Measurements from ENCODE around the gene PCDHGA1. TPM values are rescaled to one million over a fixed set of nuclear protein-coding genes. Genes with fewer than 3 reads are reported as not detected.

PCDHGA1 gene
- total RNA-seq, 1 experiment from 2014 or later = not detected

DNA sequence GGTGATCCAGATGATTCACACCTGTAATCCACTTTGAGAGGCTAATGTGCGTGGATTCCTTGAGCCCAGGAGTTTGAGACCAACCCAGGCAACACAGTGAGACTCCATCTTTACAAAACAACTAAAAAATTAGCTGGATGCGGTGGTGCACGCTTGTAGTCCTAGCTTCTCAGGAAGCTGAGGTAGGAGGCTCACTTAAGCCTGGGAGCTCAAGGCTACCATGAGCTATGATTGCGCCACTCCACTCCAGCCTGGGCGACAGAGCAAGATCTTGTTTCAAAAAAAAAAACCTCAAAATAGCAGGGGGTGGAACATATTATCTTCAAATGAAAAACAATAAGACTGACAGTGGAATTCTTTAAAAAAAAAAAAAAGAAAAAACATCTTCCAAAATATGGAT is 217.6 kb downstream of the PCDHGA1 start:
- no peak for DNase-seq (ENCODE audit: low spot score)
- in situ Hi-C loops (cut with HindIII; ENCODE audit: low sequenced_read_pairs) = no loop called here

DNA sequence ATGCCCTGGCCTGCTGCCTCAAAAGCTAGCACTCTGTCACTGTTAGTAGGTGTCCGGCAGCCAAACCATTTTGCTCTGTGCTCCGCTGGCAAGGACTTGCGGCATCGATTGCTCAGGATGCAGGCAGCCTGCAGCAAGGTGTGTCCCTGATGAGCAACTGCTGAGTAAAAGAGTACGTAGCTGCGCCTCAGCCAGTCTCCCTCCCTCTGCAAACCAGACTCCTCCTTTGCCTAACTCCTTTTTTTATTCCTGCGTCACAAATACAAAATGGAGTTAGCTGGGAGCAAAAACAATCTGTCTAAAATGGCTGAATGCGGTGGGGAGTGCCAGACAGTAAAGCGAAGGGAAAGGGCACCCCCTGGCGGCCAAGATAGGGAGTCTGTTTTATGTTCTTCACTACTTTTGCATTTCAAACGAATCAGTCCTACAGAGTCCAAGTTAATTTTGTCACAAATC is 227.4 kb downstream of the PCDHGA1 start:
- in situ Hi-C loops (cut with HindIII; ENCODE audit: low sequenced_read_pairs) = loop anchor here (25.0 kb wide), 1 partner anchor 370 kb away; the partner anchor contains the start of genes PCDHB10, PCDHB11, PCDHB16 and PCDHB8
- peak; percentile 97 for DNase-seq (ENCODE audit: low spot score)

DNA sequence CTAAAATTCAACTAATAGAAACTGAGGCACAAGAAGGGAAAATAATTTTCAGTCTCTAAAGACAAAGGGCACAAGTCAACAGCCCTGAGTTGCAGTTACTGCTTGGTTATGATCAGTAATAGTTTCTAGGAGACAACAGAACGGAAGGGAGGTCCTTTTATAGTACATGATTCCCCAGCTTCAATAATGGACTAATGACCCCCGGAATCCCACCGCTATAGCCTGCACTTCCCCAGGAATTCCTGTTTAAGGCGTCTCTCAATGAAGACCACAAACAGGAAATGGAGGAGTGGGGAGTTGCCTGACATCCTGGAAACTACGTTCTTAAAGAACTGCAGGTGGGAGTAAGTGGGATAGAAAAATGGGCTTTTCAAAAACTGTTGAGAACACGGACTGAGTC is 227.8 kb downstream of the PCDHGA1 start:
- in situ Hi-C loops (cut with HindIII; ENCODE audit: low sequenced_read_pairs) = loop anchor here (25.0 kb wide), 1 partner anchor 371 kb away; the partner anchor contains the start of genes PCDHB10, PCDHB11, PCDHB16 and PCDHB8
- DNase-seq (ENCODE audit: low spot score) = no peak

DNA sequence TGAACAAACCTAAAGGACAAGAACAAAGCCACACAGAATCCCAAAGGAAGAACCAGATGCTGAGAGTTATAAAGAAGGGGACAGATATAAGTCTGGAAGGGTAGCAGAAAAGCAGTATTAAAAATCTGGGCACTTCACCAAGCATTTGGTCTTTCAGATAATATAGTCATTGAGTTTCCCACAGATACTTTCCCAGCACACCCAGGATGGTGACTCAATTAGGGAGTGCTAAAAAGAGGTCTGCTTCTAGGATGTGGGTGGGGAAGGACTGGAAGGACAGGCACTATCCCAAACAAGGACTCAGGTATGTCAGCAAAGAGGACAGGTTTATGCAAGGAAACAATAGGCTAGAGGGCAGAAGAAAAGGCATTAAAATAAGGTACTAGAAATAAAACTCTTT is 229.1 kb downstream of the PCDHGA1 start:
- no peak for DNase-seq (ENCODE audit: low spot score)
- in situ Hi-C loops (cut with HindIII; ENCODE audit: low sequenced_read_pairs) = loop anchor here (25.0 kb wide), 1 partner anchor 372 kb away; the partner anchor contains the start of genes PCDHB10, PCDHB11, PCDHB16 and PCDHB8

DNA sequence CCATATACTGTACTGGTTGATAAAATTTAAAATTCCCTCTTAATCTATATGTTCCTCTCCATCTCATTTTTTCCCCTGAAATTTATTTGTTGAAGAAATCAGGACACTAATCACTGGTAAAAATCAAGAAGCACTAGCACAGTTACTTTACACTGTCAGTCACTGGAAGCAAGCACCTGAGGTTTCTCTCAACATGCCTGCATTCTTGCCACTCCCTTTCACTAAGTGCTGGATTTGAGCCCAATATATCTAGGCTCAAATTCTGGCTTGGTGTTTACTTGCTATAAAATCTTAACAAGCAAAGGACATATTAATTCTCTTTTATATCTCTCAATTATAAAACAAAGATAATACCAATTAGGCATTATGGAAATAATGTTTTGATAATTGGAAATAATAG is 229.8 kb downstream of the PCDHGA1 start:
- in situ Hi-C loops (cut with HindIII; ENCODE audit: low sequenced_read_pairs) = loop anchor here (25.0 kb wide), 1 partner anchor 373 kb away; the partner anchor contains the start of genes PCDHB10, PCDHB11, PCDHB16 and PCDHB8

DNA sequence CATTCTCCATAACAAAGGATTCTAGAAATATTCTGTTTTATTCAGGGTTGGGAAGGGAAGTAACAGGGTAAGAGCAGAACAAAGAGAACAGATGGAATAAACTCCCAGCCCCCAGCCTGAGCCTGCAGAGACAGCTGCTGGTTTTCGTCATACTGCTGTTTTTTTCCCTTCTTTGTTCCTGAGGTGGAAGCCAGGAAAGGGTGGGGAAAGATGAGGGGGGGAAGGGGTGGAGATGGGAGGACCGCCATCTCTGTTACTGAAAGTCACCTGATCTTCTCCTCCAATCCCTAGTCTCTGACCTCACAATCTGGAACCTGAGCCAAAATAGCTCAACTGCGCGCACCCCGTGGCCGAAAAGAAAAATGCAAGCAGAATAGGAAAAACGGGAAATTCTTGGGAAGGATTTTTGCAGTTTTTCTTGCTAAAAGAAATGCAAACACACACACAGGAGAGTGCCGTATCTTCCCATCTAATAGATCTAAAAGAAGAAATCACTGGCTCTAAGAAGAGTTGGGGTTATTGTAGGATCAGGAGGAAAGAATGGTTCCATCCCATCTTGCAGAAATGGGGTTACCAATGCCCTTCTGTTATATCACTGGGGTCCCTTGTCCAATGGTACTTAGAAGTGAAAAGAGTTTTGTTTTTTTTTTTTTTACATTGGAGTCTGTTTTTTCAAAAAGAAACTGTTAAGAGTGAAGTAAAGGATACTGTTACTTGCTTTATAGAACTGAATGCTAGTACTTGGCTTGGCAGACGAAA is 230.6 kb downstream of the PCDHGA1 start:
- in situ Hi-C loops (cut with HindIII; ENCODE audit: low sequenced_read_pairs) = loop anchor here (25.0 kb wide), 1 partner anchor 374 kb away; the partner anchor contains the start of genes PCDHB10, PCDHB11, PCDHB16 and PCDHB8
- peak; percentile 98 for DNase-seq (ENCODE audit: low spot score)

More for the DNA sequence above, 229.8 kb downstream of the PCDHGA1 start:
- peak; percentile 83 for DNase-seq (ENCODE audit: low spot score)

Other genes with a start within 250 kb of the PCDHGA1 start
- gene PCDHB2, start 235.9 kb upstream of the PCDHGA1 start, total RNA-seq (2014; rRNA removed; shearing (Covaris generic)) = 11.6 and 17.6 TPM in 2 replicates
- gene PCDHB3, start 230.0 kb upstream of the PCDHGA1 start, total RNA-seq (2014; rRNA removed; shearing (Covaris generic)) = 0.92 and 2.4 TPM in 2 replicates
- 0.06 TPM in 1 of 2 replicates, not detected in the other for gene PCDHB4, start 208.7 kb upstream of the PCDHGA1 start, total RNA-seq (2014; rRNA removed; shearing (Covaris generic))
- not detected in 2 replicates for gene PCDHB5, start 195.3 kb upstream of the PCDHGA1 start, total RNA-seq (2014; rRNA removed; shearing (Covaris generic))
- gene PCDHB6, start 180.5 kb upstream of the PCDHGA1 start, total RNA-seq (2014; rRNA removed; shearing (Covaris generic)) = not detected in 2 replicates
- gene PCDHB7, start 157.9 kb upstream of the PCDHGA1 start, total RNA-seq (2014; rRNA removed; shearing (Covaris generic)) = not detected in 2 replicates
- 0.10 TPM in 1 of 2 replicates, not detected in the other for gene PCDHB8, start 152.7 kb upstream of the PCDHGA1 start, total RNA-seq (2014; rRNA removed; shearing (Covaris generic))
- gene PCDHB16, start 148.1 kb upstream of the PCDHGA1 start, total RNA-seq (2014; rRNA removed; shearing (Covaris generic)) = 0.25 and 1.3 TPM in 2 replicates
- 0.18 and 7.3 TPM in 2 replicates for gene PCDHB9, start 143.4 kb upstream of the PCDHGA1 start, total RNA-seq (2014; rRNA removed; shearing (Covaris generic))
- 0.44 TPM in 1 of 2 replicates, not detected in the other for gene PCDHB10, start 138.2 kb upstream of the PCDHGA1 start, total RNA-seq (2014; rRNA removed; shearing (Covaris generic))
- gene PCDHB11, start 130.9 kb upstream of the PCDHGA1 start, total RNA-seq (2014; rRNA removed; shearing (Covaris generic)) = 0.10 and 1.4 TPM in 2 replicates
- not detected in 2 replicates for gene PCDHB12, start 121.8 kb upstream of the PCDHGA1 start, total RNA-seq (2014; rRNA removed; shearing (Covaris generic))
- gene PCDHB13, start 116.6 kb upstream of the PCDHGA1 start, total RNA-seq (2014; rRNA removed; shearing (Covaris generic)) = not detected in 2 replicates
- gene PCDHB14, start 107.2 kb upstream of the PCDHGA1 start, total RNA-seq (2014; rRNA removed; shearing (Covaris generic)) = 0.27 and 0.55 TPM in 2 replicates
- gene PCDHB15, start 85.1 kb upstream of the PCDHGA1 start, total RNA-seq (2014; rRNA removed; shearing (Covaris generic)) = not detected in 2 replicates
- gene SLC25A2, start 26.5 kb upstream of the PCDHGA1 start, total RNA-seq (2014; rRNA removed; shearing (Covaris generic)) = not detected in 2 replicates
- gene TAF7, start 9.7 kb upstream of the PCDHGA1 start, total RNA-seq (2014; rRNA removed; shearing (Covaris generic)) = 131 and 164 TPM in 2 replicates
- gene PCDHGA2, start 8.2 kb downstream of the PCDHGA1 start, total RNA-seq (2014; rRNA removed; shearing (Covaris generic)) = not detected in 2 replicates
- not detected in 2 replicates for gene PCDHGA3, start 13.3 kb downstream of the PCDHGA1 start, total RNA-seq (2014; rRNA removed; shearing (Covaris generic))
- gene PCDHGB1, start 19.6 kb downstream of the PCDHGA1 start, total RNA-seq (2014; rRNA removed; shearing (Covaris generic)) = not detected in 2 replicates
- gene PCDHGA4, start 24.5 kb downstream of the PCDHGA1 start, total RNA-seq (2014; rRNA removed; shearing (Covaris generic)) = 0.06 TPM in 1 of 2 replicates, not detected in the other
- 0.18 TPM in 1 of 2 replicates, not detected in the other for gene PCDHGB2, start 29.5 kb downstream of the PCDHGA1 start, total RNA-seq (2014; rRNA removed; shearing (Covaris generic))
- gene PCDHGA5, start 33.6 kb downstream of the PCDHGA1 start, total RNA-seq (2014; rRNA removed; shearing (Covaris generic)) = 0.24 TPM in 1 of 2 replicates, not detected in the other
- not detected in 2 replicates for gene PCDHGB3, start 39.7 kb downstream of the PCDHGA1 start, total RNA-seq (2014; rRNA removed; shearing (Covaris generic))
- 0.92 TPM in 1 of 2 replicates, not detected in the other for gene PCDHGA6, start 43.4 kb downstream of the PCDHGA1 start, total RNA-seq (2014; rRNA removed; shearing (Covaris generic))
- gene PCDHGA7, start 52.2 kb downstream of the PCDHGA1 start, total RNA-seq (2014; rRNA removed; shearing (Covaris generic)) = not detected in 2 replicates
- not detected in 2 replicates for gene PCDHGB4, start 57.2 kb downstream of the PCDHGA1 start, total RNA-seq (2014; rRNA removed; shearing (Covaris generic))
- gene PCDHGA8, start 62.1 kb downstream of the PCDHGA1 start, total RNA-seq (2014; rRNA removed; shearing (Covaris generic)) = not detected in 2 replicates
- gene PCDHGB5, start 67.4 kb downstream of the PCDHGA1 start, total RNA-seq (2014; rRNA removed; shearing (Covaris generic)) = not detected in 2 replicates
- gene PCDHGA9, start 72.3 kb downstream of the PCDHGA1 start, total RNA-seq (2014; rRNA removed; shearing (Covaris generic)) = not detected in 2 replicates
- not detected in 2 replicates for gene PCDHGB6, start 77.5 kb downstream of the PCDHGA1 start, total RNA-seq (2014; rRNA removed; shearing (Covaris generic))
- 0.31 and 0.71 TPM in 2 replicates for gene PCDHGA10, start 82.5 kb downstream of the PCDHGA1 start, total RNA-seq (2014; rRNA removed; shearing (Covaris generic))
- gene PCDHGB7, start 87.2 kb downstream of the PCDHGA1 start, total RNA-seq (2014; rRNA removed; shearing (Covaris generic)) = 0.68 TPM in 1 of 2 replicates, not detected in the other
- not detected in 2 replicates for gene PCDHGA11, start 90.5 kb downstream of the PCDHGA1 start, total RNA-seq (2014; rRNA removed; shearing (Covaris generic))
- gene PCDHGA12, start 100.0 kb downstream of the PCDHGA1 start, total RNA-seq (2014; rRNA removed; shearing (Covaris generic)) = not detected in 2 replicates
- 1.0 and 7.7 TPM in 2 replicates for gene PCDHGC3, start 145.5 kb downstream of the PCDHGA1 start, total RNA-seq (2014; rRNA removed; shearing (Covaris generic))
- not detected in 2 replicates for gene PCDHGC4, start 154.5 kb downstream of the PCDHGA1 start, total RNA-seq (2014; rRNA removed; shearing (Covaris generic))
- gene PCDHGC5, start 158.6 kb downstream of the PCDHGA1 start, total RNA-seq (2014; rRNA removed; shearing (Covaris generic)) = 0.14 and 0.18 TPM in 2 replicates